ENCODE results near the gene EID3. TPM values are rescaled to one million over a fixed set of nuclear protein-coding genes. Genes with fewer than 3 reads are reported as not detected.

Gene EID3
- total and polyA plus RNA-seq, 2 donors (not counting 1 experiment from before 2014, with no cell fraction given): 6.4 to 9.4 TPM

GRCh38 chr12:104294927-104295668 is 8.4 kb upstream of the EID3 start:
- Histone ChIP-seq H3K9ac (ENCODE audit: low read length) (no peak overlapping the region), H3K9me3 (ENCODE audit: control extremely low read depth in 1 of 3, control insufficient read depth in 2 of 3, insufficient read depth in 1 of 3, low read length in 2 of 3) (no peaks in the 10 kb centered on the region), H3K79me2 (ENCODE audit: control insufficient read depth, insufficient read depth, low read length) (peaks cover 64% of the 10 kb centered on the region), H3K4me1 (ENCODE audit: control insufficient read depth in 2 of 2, insufficient read depth in 2 of 2, low read length in 2 of 2) (no peaks in the 10 kb centered on the region), H3K4me2 (replicated peaks; ENCODE audit: low read depth, low read length, poor library complexity, severe bottlenecking) (no peak overlapping the region), H3K27ac (ENCODE audit: low read length in 2 of 2) (no peak overlapping the region), H3K36me3 (replicated peaks in 1 of 2; ENCODE audit: control extremely low read depth in 1 of 2, control insufficient read depth in 1 of 2, extremely low read depth in 1 of 2, insufficient read depth in 2 of 2, low read length in 1 of 2) (peaks cover 9% of the 10 kb centered on the region in 2 experiments), H3K4me3 (ENCODE audit: control extremely low read depth in 1 of 5, extremely low read depth in 1 of 5, insufficient read depth in 1 of 5, low read depth in 2 of 5, low read length in 4 of 5) (no peak overlapping the region), H4K20me1 (ENCODE audit: control insufficient read depth, insufficient read depth, low read length, poor library complexity, severe bottlenecking) (no peaks in the 10 kb centered on the region), H3K27me3 (replicated peaks in 1 of 4; ENCODE audit: control extremely low read depth in 1 of 4, control insufficient read depth in 3 of 4, insufficient read depth in 4 of 4, low read length in 3 of 4) (no peaks in the 10 kb centered on the region), H2AFZ (ENCODE audit: insufficient read depth, low read depth, low read length, poor library complexity, severe bottlenecking) (no peak overlapping the region)
- TF ChIP-seq EZH2 (IDR thresholded peaks at IDR 0.05; ENCODE audit: borderline replicate concordance, insufficient read depth, low read depth, low read length, poor library complexity, severe bottlenecking) (no peak), CTCF (IDR thresholded peaks at IDR 0.05) (no peak)
- H3K9me3 Mint-ChIP-seq (ENCODE audit: insufficient read depth): no peaks in the 10 kb centered on the region
- ChIA-PET POLR2A (interaction anchor here (0.7 to 1.4 kb wide), 2 partner anchors 8 to 736 kb away, joined by 3 to 4 read pairs; no protein-coding TSS in a partner anchor), CTCF (interaction anchor here (0.8 kb wide), 1 partner anchor 13 kb away, joined by 4 read pairs; no protein-coding TSS in a partner anchor)
- no peaks in the 10 kb centered on the region for H3K27me3 Mint-ChIP-seq
- DNase-seq: no peak
- intact Hi-C loops (cut with micrococcal nuclease): no loop called here
- 98% methylated on average over 7 of the region's 9 CpGs for WGBS (ENCODE audit: insufficient coverage)
- H3K4me1 Mint-ChIP-seq: peaks cover 9% of the 10 kb centered on the region
- H3K4me3 Mint-ChIP-seq: no peak overlapping the region
- no peak overlapping the region for H3K27ac Mint-ChIP-seq
- ATAC-seq (ENCODE audit: low read depth): no peak

GRCh38 chr12:104295954-104296353 is 7.6 kb upstream of the EID3 start:
- Mint-ChIP-seq H3K4me3 (no peak overlapping the region), H3K27ac (no peak overlapping the region), H3K27me3 (no peaks in the 10 kb centered on the region), H3K9me3 (ENCODE audit: insufficient read depth) (no peaks in the 10 kb centered on the region), H3K4me1 (peaks cover 13% of the 10 kb centered on the region)
- TF ChIP-seq EZH2 (IDR thresholded peaks at IDR 0.05; ENCODE audit: borderline replicate concordance, insufficient read depth, low read depth, low read length, poor library complexity, severe bottlenecking) (no peak), CTCF (IDR thresholded peaks at IDR 0.05) (no peak)
- Histone ChIP-seq H3K79me2 (ENCODE audit: control insufficient read depth, insufficient read depth, low read length) (peaks cover 61% of the 10 kb centered on the region), H3K4me3 (ENCODE audit: control extremely low read depth in 1 of 5, extremely low read depth in 1 of 5, insufficient read depth in 1 of 5, low read depth in 2 of 5, low read length in 4 of 5) (no peak overlapping the region), H3K9ac (ENCODE audit: low read length) (no peak overlapping the region), H3K4me2 (replicated peaks; ENCODE audit: low read depth, low read length, poor library complexity, severe bottlenecking) (no peak overlapping the region), H3K27me3 (replicated peaks in 1 of 4; ENCODE audit: control extremely low read depth in 1 of 4, control insufficient read depth in 3 of 4, insufficient read depth in 4 of 4, low read length in 3 of 4) (no peaks in the 10 kb centered on the region), H3K9me3 (ENCODE audit: control extremely low read depth in 1 of 3, control insufficient read depth in 2 of 3, insufficient read depth in 1 of 3, low read length in 2 of 3) (no peaks in the 10 kb centered on the region), H3K27ac (ENCODE audit: low read length in 2 of 2) (no peak overlapping the region), H3K36me3 (replicated peaks in 1 of 2; ENCODE audit: control extremely low read depth in 1 of 2, control insufficient read depth in 1 of 2, extremely low read depth in 1 of 2, insufficient read depth in 2 of 2, low read length in 1 of 2) (peaks cover 9% of the 10 kb centered on the region in 2 experiments), H3K4me1 (ENCODE audit: control insufficient read depth in 2 of 2, insufficient read depth in 2 of 2, low read length in 2 of 2) (no peaks in the 10 kb centered on the region), H4K20me1 (ENCODE audit: control insufficient read depth, insufficient read depth, low read length, poor library complexity, severe bottlenecking) (no peaks in the 10 kb centered on the region), H2AFZ (ENCODE audit: insufficient read depth, low read depth, low read length, poor library complexity, severe bottlenecking) (no peak overlapping the region)
- ATAC-seq (ENCODE audit: low read depth) (no peak), DNase-seq (no peak)
- POLR2A ChIA-PET: interaction anchor here (0.7 to 1.4 kb wide), 2 partner anchors 9 to 735 kb away, joined by 3 to 4 read pairs; no protein-coding TSS in a partner anchor
- no CpG with 5 or more reads among the region's 1 CpG for WGBS (ENCODE audit: insufficient coverage)
- intact Hi-C loops (cut with micrococcal nuclease): no loop called here
- CTCF ChIA-PET: interaction anchor here (0.8 kb wide), 1 partner anchor 12 kb away, joined by 4 read pairs; no protein-coding TSS in a partner anchor

All from B cell (primary cell).